Measurements from ENCODE around the gene GNPDA2.

Gene GNPDA2

GRCh38 chr4:44726038-44726871, at the start of gene GNPDA2:
Gene GNPDA2, minus strand, starts transcription at chr4:44726556. Its CDS starts 4,349 bp downstream, at chr4:44722207.
- Histone ChIP-seq H3F3A (ENCODE audit: control insufficient read depth, insufficient read depth) (no peaks in the 10 kb centered on the region), H3K79me2 (ENCODE audit: control insufficient read depth, low read length) (peaks cover 48% of the 10 kb centered on the region), H3K4me3 (ENCODE audit: low read length) (peak within 1 kb of the TSS; percentile 85), H4K20me1 (ENCODE audit: control insufficient read depth, insufficient read depth, low read depth, low read length) (no peaks in the 10 kb centered on the region; the same call in 1 of the 2 replicates), H3K27me3 (ENCODE audit: control insufficient read depth, low read length) (no peaks in the 10 kb centered on the region), H3K9me3 (ENCODE audit: control insufficient read depth, insufficient read depth, low read length) (no peaks in the 10 kb centered on the region), H3K9me2 (replicated peaks; ENCODE audit: control insufficient read depth, low read length) (no peaks in the 10 kb centered on the region), H3K27ac (ENCODE audit: low read depth, low read length) (peak within 1 kb of the TSS; percentile 36), H3K36me3 (ENCODE audit: control insufficient read depth, low read length) (no peaks in the 10 kb centered on the region), H3K4me2 (ENCODE audit: low read length) (peak within 1 kb of the TSS; percentile 76), H3K4me1 (ENCODE audit: control insufficient read depth, low read length) (peaks cover 15% of the 10 kb centered on the region)
- peak; percentile 34 for TF ChIP-seq CTCF (IDR thresholded peaks at IDR 0.05; ENCODE audit: low read depth, low read length, poor library complexity, severe bottlenecking)
- no peak for TF ChIP-seq EZH2phosphoT487 (IDR thresholded peaks at IDR 0.05; ENCODE audit: borderline replicate concordance, low read length)

- H3K27ac ChIP-seq (ENCODE audit: low read depth, low read length) = no peak overlapping the region
- no peaks in the 10 kb centered on the region for H4K20me1 ChIP-seq (ENCODE audit: control insufficient read depth, insufficient read depth, low read depth, low read length)
- no peak for TF ChIP-seq CTCF (IDR thresholded peaks at IDR 0.05; ENCODE audit: low read depth, low read length, poor library complexity, severe bottlenecking)
- TF ChIP-seq EZH2phosphoT487 (IDR thresholded peaks at IDR 0.05; ENCODE audit: borderline replicate concordance, low read length) = no peak
- H3K79me2 ChIP-seq (ENCODE audit: control insufficient read depth, low read length) = no peaks in the 10 kb centered on the region
- H3K9me3 ChIP-seq (ENCODE audit: control insufficient read depth, insufficient read depth, low read length) = peaks cover 15% of the 10 kb centered on the region
- no peaks in the 10 kb centered on the region for H3K36me3 ChIP-seq (ENCODE audit: control insufficient read depth, low read length)
- no peaks in the 10 kb centered on the region for H3K27me3 ChIP-seq (ENCODE audit: control insufficient read depth, low read length)
- H3K9me2 ChIP-seq (replicated peaks; ENCODE audit: control insufficient read depth, low read length) = no peaks in the 10 kb centered on the region
- no peak overlapping the region for H3K4me3 ChIP-seq (ENCODE audit: low read length)
- H3F3A ChIP-seq (ENCODE audit: control insufficient read depth, insufficient read depth) = no peaks in the 10 kb centered on the region
- no peaks in the 10 kb centered on the region for H3K4me1 ChIP-seq (ENCODE audit: control insufficient read depth, low read length)
- no peak overlapping the region for H3K4me2 ChIP-seq (ENCODE audit: low read length)
Measured at GRCh38 chr4:44772340-44772739, 46.0 kb upstream of the GNPDA2 start.

- H3K36me3 ChIP-seq (ENCODE audit: control insufficient read depth, low read length) = no peaks in the 10 kb centered on the region
- H3K4me1 ChIP-seq (ENCODE audit: control insufficient read depth, low read length) = no peaks in the 10 kb centered on the region
- no peaks in the 10 kb centered on the region for H4K20me1 ChIP-seq (ENCODE audit: control insufficient read depth, insufficient read depth, low read depth, low read length)
- H3K4me2 ChIP-seq (ENCODE audit: low read length) = no peak overlapping the region
- no peak for TF ChIP-seq EZH2phosphoT487 (IDR thresholded peaks at IDR 0.05; ENCODE audit: borderline replicate concordance, low read length)
- no peak for TF ChIP-seq CTCF (IDR thresholded peaks at IDR 0.05; ENCODE audit: low read depth, low read length, poor library complexity, severe bottlenecking)
- H3F3A ChIP-seq (ENCODE audit: control insufficient read depth, insufficient read depth) = no peaks in the 10 kb centered on the region
- H3K9me2 ChIP-seq (replicated peaks; ENCODE audit: control insufficient read depth, low read length) = no peaks in the 10 kb centered on the region
- H3K27me3 ChIP-seq (ENCODE audit: control insufficient read depth, low read length) = no peaks in the 10 kb centered on the region
- H3K79me2 ChIP-seq (ENCODE audit: control insufficient read depth, low read length) = no peaks in the 10 kb centered on the region
- no peak overlapping the region for H3K27ac ChIP-seq (ENCODE audit: low read depth, low read length)
- no peak overlapping the region for H3K4me3 ChIP-seq (ENCODE audit: low read length)
- peaks cover 15% of the 10 kb centered on the region for H3K9me3 ChIP-seq (ENCODE audit: control insufficient read depth, insufficient read depth, low read length)
Measured at GRCh38 chr4:44771789-44772188, 45.4 kb upstream of the GNPDA2 start.
